Measurements from ENCODE around the gene PTPRM.

PTPRM gene

GRCh38 chr18:7770908-7771307 lies 203.8 kb downstream of the PTPRM start:
- DNase-seq (ENCODE audit: low read depth, low spot score): no peak
- in situ Hi-C loops (cut with HindIII; ENCODE audit: low sequenced_read_pairs): no loop called here
- H3K4me3 ChIP-seq (ENCODE audit: low read depth, low read length): no peak overlapping the region
- no peak for TF ChIP-seq CTCF (IDR thresholded peaks at IDR 0.05; ENCODE audit: low read depth, low read length)

- in situ Hi-C loops (cut with HindIII; ENCODE audit: low sequenced_read_pairs): no loop called here
Observed at GRCh38 chr18:7772510-7772888, 205.4 kb downstream of the PTPRM start.

GRCh38 chr18:7772951-7773350 lies 205.8 kb downstream of the PTPRM start:
- no peak for DNase-seq (ENCODE audit: low read depth, low spot score)

More at GRCh38 chr18:7772510-7772888, 205.4 kb downstream of the PTPRM start:
- no peak for TF ChIP-seq CTCF (IDR thresholded peaks at IDR 0.05; ENCODE audit: low read depth, low read length)
- no peak for DNase-seq (ENCODE audit: low read depth, low spot score)
- H3K4me3 ChIP-seq (ENCODE audit: low read depth, low read length): no peak overlapping the region

GRCh38 chr18:7775128-7775527 lies 208.0 kb downstream of the PTPRM start:
- in situ Hi-C loops (cut with HindIII; ENCODE audit: low sequenced_read_pairs): no loop called here
- no peak overlapping the region for H3K4me3 ChIP-seq (ENCODE audit: low read depth, low read length)
- TF ChIP-seq CTCF (IDR thresholded peaks at IDR 0.05; ENCODE audit: low read depth, low read length): no peak
- no peak for DNase-seq (ENCODE audit: low read depth, low spot score)

More at GRCh38 chr18:7772951-7773350, 205.8 kb downstream of the PTPRM start:
- H3K4me3 ChIP-seq (ENCODE audit: low read depth, low read length): no peak overlapping the region
- no peak for TF ChIP-seq CTCF (IDR thresholded peaks at IDR 0.05; ENCODE audit: low read depth, low read length)
- in situ Hi-C loops (cut with HindIII; ENCODE audit: low sequenced_read_pairs): no loop called here

- no peak overlapping the region for H3K4me3 ChIP-seq (ENCODE audit: low read depth, low read length)
- in situ Hi-C loops (cut with HindIII; ENCODE audit: low sequenced_read_pairs): no loop called here
- DNase-seq (ENCODE audit: low read depth, low spot score): no peak
- no peak for TF ChIP-seq CTCF (IDR thresholded peaks at IDR 0.05; ENCODE audit: low read depth, low read length)
Observed at GRCh38 chr18:7775843-7776242, 208.7 kb downstream of the PTPRM start.

GRCh38 chr18:7778181-7778580 lies 211.1 kb downstream of the PTPRM start:
- TF ChIP-seq CTCF (IDR thresholded peaks at IDR 0.05; ENCODE audit: low read depth, low read length): no peak
- DNase-seq (ENCODE audit: low read depth, low spot score): no peak
- H3K4me3 ChIP-seq (ENCODE audit: low read depth, low read length): no peak overlapping the region
- in situ Hi-C loops (cut with HindIII; ENCODE audit: low sequenced_read_pairs): no loop called here

GRCh38 chr18:7779211-7779610 lies 212.1 kb downstream of the PTPRM start:
- in situ Hi-C loops (cut with HindIII; ENCODE audit: low sequenced_read_pairs): no loop called here
- no peak overlapping the region for H3K4me3 ChIP-seq (ENCODE audit: low read depth, low read length)
- no peak for DNase-seq (ENCODE audit: low read depth, low spot score)
- TF ChIP-seq CTCF (IDR thresholded peaks at IDR 0.05; ENCODE audit: low read depth, low read length): no peak
